KMS-11 (cell line): Measurements from ENCODE around the gene FSTL5.

Experiments used
- H2AFZ ChIP-seq: fragments of 200-600 bp; sonication (generic); 2 replicates; pipeline ENCODE4 v1.6.1; 2016; ENCODE audit warnings: antibody characterized with exemption, mixed run types, low read depth
- H3K27ac ChIP-seq: fragments of 200-600 bp; sonication (generic); 2 replicates; pipeline ENCODE4 v1.6.1; 2016; ENCODE audit warnings: mild to moderate bottlenecking, mixed run types
- H3K27me3 ChIP-seq: fragments of 200-600 bp; sonication (generic); 2 replicates; pipeline ENCODE4 v1.6.1; 2017; ENCODE audit warnings: mild to moderate bottlenecking, low read depth, mixed run types, moderate library complexity; ENCODE audit not compliant: insufficient read depth
- H3K36me3 ChIP-seq: fragments of 200-600 bp; sonication (generic); 2 replicates; pipeline ENCODE4 v1.6.1; 2017; ENCODE audit warnings: mild to moderate bottlenecking, mixed run types; ENCODE audit not compliant: insufficient read depth
- H3K4me1 ChIP-seq: fragments of 200-600 bp; sonication (generic); 2 replicates; pipeline ENCODE4 v1.6.1; 2016; ENCODE audit warnings: mild to moderate bottlenecking, low read depth, mixed run types; ENCODE audit not compliant: poor library complexity, severe bottlenecking
- H3K4me2 ChIP-seq: fragments of 200-600 bp; sonication (generic); 2 replicates; pipeline ENCODE4 v1.7.0; 2016; ENCODE audit warnings: mild to moderate bottlenecking, mixed run types
- H3K4me3 ChIP-seq: fragments of 200-600 bp; sonication (generic); IDR thresholded peaks from 2 replicates; pipeline ENCODE4 v1.6.1; 2017; ENCODE audit warnings: low read depth, low read length, mixed read lengths; ENCODE audit not compliant: insufficient read depth
- H3K79me2 ChIP-seq: fragments of 200-600 bp; sonication (generic); 2 replicates; pipeline ENCODE4 v1.6.1; 2016; ENCODE audit warnings: low read depth, mixed run types; ENCODE audit not compliant: insufficient read depth
- H3K9ac ChIP-seq: fragments of 200-600 bp; sonication (generic); 2 replicates; pipeline ENCODE4 v1.6.1; 2016; ENCODE audit warnings: mild to moderate bottlenecking, mixed run types
- H4K20me1 ChIP-seq: fragments of 200-600 bp; sonication (generic); 2 replicates; pipeline ENCODE4 v1.6.1; 2016; ENCODE audit warnings: mild to moderate bottlenecking, mixed run types; ENCODE audit not compliant: insufficient read depth
- CTCF ChIP-seq: fragments of 200-600 bp; sonication (generic); conservative IDR thresholded peaks from 2 replicates; pipeline ENCODE4 v1.6.1; 2017; ENCODE audit warnings: low read depth, mild to moderate bottlenecking, antibody characterized with exemption, low read length, moderate library complexity, mixed read lengths

The FSTL5 gene

GRCh38 chr4:161505141-161505540 is 658.7 kb downstream of the FSTL5 start:
- Histone ChIP-seq H4K20me1 (no peaks in the 10 kb centered on the region), H2AFZ (no peak overlapping the region), H3K9ac (no peak overlapping the region), H3K79me2 (no peaks in the 10 kb centered on the region), H3K4me2 (no peak overlapping the region), H3K4me3 (no peak overlapping the region), H3K27me3 (no peaks in the 10 kb centered on the region), H3K36me3 (no peaks in the 10 kb centered on the region), H3K27ac (no peak overlapping the region), H3K4me1 (no peaks in the 10 kb centered on the region)
- no peak for TF ChIP-seq CTCF

GRCh38 chr4:161498155-161498554 is 665.6 kb downstream of the FSTL5 start:
- Histone ChIP-seq H2AFZ (no peak overlapping the region), H3K79me2 (no peaks in the 10 kb centered on the region), H3K27me3 (no peaks in the 10 kb centered on the region), H3K4me1 (no peaks in the 10 kb centered on the region), H3K36me3 (no peaks in the 10 kb centered on the region), H3K4me3 (no peak overlapping the region), H3K4me2 (no peak overlapping the region), H4K20me1 (no peaks in the 10 kb centered on the region), H3K27ac (no peak overlapping the region), H3K9ac (no peak overlapping the region)
- no peak for TF ChIP-seq CTCF

GRCh38 chr4:161486461-161486860 is 677.3 kb downstream of the FSTL5 start:
- no peaks in the 10 kb centered on the region; the same call in 1 of the 2 replicates for H3K36me3 ChIP-seq
- H3K4me1 ChIP-seq: no peaks in the 10 kb centered on the region
- no peak overlapping the region for H3K4me3 ChIP-seq
- H4K20me1 ChIP-seq: no peaks in the 10 kb centered on the region
- TF ChIP-seq CTCF: no peak
- no peak overlapping the region for H3K4me2 ChIP-seq
- no peak overlapping the region for H3K9ac ChIP-seq
- no peak overlapping the region for H3K27ac ChIP-seq
- no peaks in the 10 kb centered on the region; the same call in 1 of the 2 replicates for H3K27me3 ChIP-seq
- no peaks in the 10 kb centered on the region for H3K79me2 ChIP-seq
- no peak overlapping the region for H2AFZ ChIP-seq

- no peak for TF ChIP-seq CTCF
- H3K79me2 ChIP-seq: no peaks in the 10 kb centered on the region
- H3K27me3 ChIP-seq: no peaks in the 10 kb centered on the region
- no peak overlapping the region for H3K4me2 ChIP-seq
- no peaks in the 10 kb centered on the region for H4K20me1 ChIP-seq
- H3K4me3 ChIP-seq: no peak overlapping the region
- H2AFZ ChIP-seq: no peak overlapping the region
- H3K4me1 ChIP-seq: no peaks in the 10 kb centered on the region
- H3K36me3 ChIP-seq: no peaks in the 10 kb centered on the region
- no peak overlapping the region for H3K27ac ChIP-seq
- H3K9ac ChIP-seq: no peak overlapping the region
These were observed 697.5 kb downstream of the FSTL5 start for GRCh38 chr4:161466316-161466715.
